HepG2 (cell line): Measurements from ENCODE around the gene RLN3. TPM values are rescaled to one million over a fixed set of nuclear protein-coding genes. Genes with fewer than 3 reads are reported as not detected.
A peak's percentile ranks its signal among the peaks of the same experiment; 100 is the strongest.

Experiments
- FOXO1 ChIP-seq: sonication (generic); formaldehyde crosslinking; IDR thresholded peaks from 2 replicates; pipeline ENCODE4 v1.4.0; 2020; ENCODE audit warnings: missing genetic modification reagents
- HNRNPLL ChIP-seq: fragments of 200-400 bp; formaldehyde crosslinking; IDR thresholded peaks from 2 replicates; pipeline ENCODE4 v1.6.1; 2017; ENCODE audit warnings: mild to moderate bottlenecking, low read depth, low read length; ENCODE audit not compliant: poor library complexity, severe bottlenecking
- NR2F1 ChIP-seq, 2 experiments: fragments of 450-650 bp in 1 of 2; formaldehyde crosslinking in 1 of 2; IDR thresholded peaks; 2 replicates each; pipeline versions ENCODE4 v1.5.0 to v1.6.1; 2016 to 2020; ENCODE audit warnings: mild to moderate bottlenecking in 1 of 2, missing compliant biosample characterization in 1 of 2, missing genetic modification reagents in 1 of 2, moderate library complexity in 1 of 2
- POLR2AphosphoS2 ChIP-seq: IDR thresholded peaks from 2 replicates; pipeline ENCODE4 v1.6.1; 2011; ENCODE audit warnings: low read depth, low read length, improper control_type of control experiment
- RBFOX2 ChIP-seq: fragments of 200-400 bp; formaldehyde crosslinking; IDR thresholded peaks from 2 replicates; pipeline ENCODE4 v1.6.1; 2017; ENCODE audit warnings: low read depth, mild to moderate bottlenecking, low read length
- SRSF1 ChIP-seq: fragments of 200-400 bp; formaldehyde crosslinking; optimal IDR thresholded peaks from 2 replicates; pipeline ENCODE3; 2017; ENCODE audit warnings: mild to moderate bottlenecking, low read depth, low read length, moderate library complexity
- TBL1XR1 ChIP-seq: fragments of 150-350 bp; IDR thresholded peaks from 2 replicates; pipeline ENCODE4 v1.6.1; 2014; ENCODE audit warnings: borderline replicate concordance, low read length; ENCODE audit not compliant: partially characterized antibody
- ZFP62 ChIP-seq: sonication (generic); formaldehyde crosslinking; IDR thresholded peaks from 2 replicates; pipeline ENCODE4 v1.4.0; 2020; ENCODE audit warnings: missing genetic modification reagents
- ZMYM2 ChIP-seq: sonication (generic); formaldehyde crosslinking; IDR thresholded peaks from 2 replicates; pipeline ENCODE4 v1.8.0; 2022; ENCODE audit warnings: mild to moderate bottlenecking, missing genetic modification reagents
- ZNF446 ChIP-seq: sonication (generic); formaldehyde crosslinking; IDR thresholded peaks from 2 replicates; pipeline ENCODE4 v1.5.0; 2020; ENCODE audit warnings: mild to moderate bottlenecking, missing genetic modification reagents
- polyA plus RNA-seq, 8 experiments: library from polyadenylated mRNA; depleted of rRNA in 3 of 8; stranded (reverse) in 7 of 8; unstranded in 1 of 8; fragments of >200 nt; fragmentation: Illumina TruSeq in 4 of 8; extraction: Trizol in 4 of 8; gene quantifications; 2 replicates each; pipeline versions ENCODE4 v1.2.1 to v1.2.3, GENCODE V29; 2011 to 2016; ENCODE audit warnings: low read depth in 4 of 8, missing spikeins in 1 of 8, mixed read lengths in 1 of 8; ENCODE audit not compliant: insufficient read depth in 1 of 8
- total RNA-seq, 5 experiments: library from RNA; depleted of rRNA; stranded (reverse); fragments of >200 nt; fragmentation: Illumina TruSeq; extraction: Trizol; gene quantifications; 2 replicates each; pipeline ENCODE4 v1.2.3, GENCODE V29; 2016; ENCODE audit warnings: low read depth in 1 of 5
- TF ChIP-seq, protein P1 (sequence below): IDR thresholded peaks from 2 replicates; pipeline ENCODE4 v1.6.1; 2018; ENCODE audit warnings: missing genetic modification reagents, mild to moderate bottlenecking, missing compliant biosample characterization
- TF ChIP-seq, protein P2 (sequence below): sonication (generic); formaldehyde crosslinking; IDR thresholded peaks from 2 replicates; pipeline ENCODE4 v1.5.0; 2020; ENCODE audit warnings: missing genetic modification reagents
- TF ChIP-seq, protein P3 (sequence below): IDR thresholded peaks from 2 replicates; pipeline ENCODE4 v1.6.1; 2016
- TF ChIP-seq, protein P4 (sequence below): sonication (generic); formaldehyde crosslinking; IDR thresholded peaks from 2 replicates; pipeline ENCODE4 v1.4.0; 2020; ENCODE audit warnings: missing genetic modification reagents
- TF ChIP-seq, protein P5 (sequence below): sonication (generic); formaldehyde crosslinking; IDR thresholded peaks from 2 replicates; pipeline ENCODE4 v1.5.1; 2020; ENCODE audit warnings: missing genetic modification reagents, mild to moderate bottlenecking, borderline replicate concordance
- TF ChIP-seq, protein P6 (sequence below): sonication (generic); formaldehyde crosslinking; IDR thresholded peaks from 2 replicates; pipeline ENCODE4 v1.5.1; 2020; ENCODE audit warnings: mild to moderate bottlenecking, missing genetic modification reagents

Gene RLN3
- total and polyA plus RNA-seq, 2 of the 13 experiments (the other 11 are each of a cell fraction or from before 2014, with no cell fraction given), result not detected

DNA sequence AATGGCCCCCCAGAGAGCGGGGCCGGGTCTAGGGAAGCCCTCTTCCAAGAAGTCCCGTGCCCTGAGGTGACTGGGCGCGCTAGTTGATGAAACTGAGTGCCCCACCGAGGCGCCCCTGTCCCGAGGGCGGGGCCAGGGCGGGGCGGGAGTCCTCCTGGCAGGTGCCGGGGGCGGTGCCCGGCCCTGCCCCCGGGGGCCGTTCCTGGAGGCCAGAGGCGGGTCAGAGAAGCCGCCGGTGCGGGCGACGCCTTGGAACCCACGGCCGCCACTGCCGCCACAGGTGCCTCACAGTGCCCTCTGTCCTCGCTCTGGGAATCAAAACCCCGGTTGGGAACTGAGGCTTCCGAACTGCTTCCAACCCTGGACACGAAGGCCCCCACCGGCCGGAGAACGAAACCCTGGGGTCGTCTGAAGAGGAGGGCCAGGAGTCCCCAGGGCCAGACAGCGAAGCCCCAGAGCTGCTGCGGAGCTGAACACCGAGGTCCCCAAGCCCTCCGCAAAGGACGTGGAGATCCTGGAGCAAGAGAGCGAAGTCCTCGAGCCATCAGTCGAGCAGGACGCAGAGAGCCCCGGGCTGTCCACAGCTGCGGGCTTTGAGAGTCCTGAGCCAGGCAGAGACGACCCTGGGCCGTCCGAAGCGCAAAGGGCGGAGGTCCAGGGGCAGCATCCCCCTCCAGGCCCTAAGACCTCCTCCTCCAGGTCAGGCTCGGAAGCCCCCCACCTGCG is 44.8 kb downstream of the RLN3 start, which contains the start of gene MISP3 (continued):
- TF ChIP-seq RBFOX2 (no peak), ZMYM2 (CRISPR knock-in tag) (no peak), ZFP62 (CRISPR knock-in tag) (no peak), HNRNPLL (peak; percentile 93), ZNF446 (CRISPR knock-in tag) (peak; percentile 82), SRSF1 (peak; percentile 19), TBL1XR1 (no peak), NR2F1 (CRISPR knock-in tag; IDR thresholded peaks at IDR 0.05) (no peak), FOXO1 (CRISPR knock-in tag) (peak; percentile 14; the same call in 1 of the 2 replicates), POLR2AphosphoS2 (no peak)
- TF ChIP-seq, protein P1, sequence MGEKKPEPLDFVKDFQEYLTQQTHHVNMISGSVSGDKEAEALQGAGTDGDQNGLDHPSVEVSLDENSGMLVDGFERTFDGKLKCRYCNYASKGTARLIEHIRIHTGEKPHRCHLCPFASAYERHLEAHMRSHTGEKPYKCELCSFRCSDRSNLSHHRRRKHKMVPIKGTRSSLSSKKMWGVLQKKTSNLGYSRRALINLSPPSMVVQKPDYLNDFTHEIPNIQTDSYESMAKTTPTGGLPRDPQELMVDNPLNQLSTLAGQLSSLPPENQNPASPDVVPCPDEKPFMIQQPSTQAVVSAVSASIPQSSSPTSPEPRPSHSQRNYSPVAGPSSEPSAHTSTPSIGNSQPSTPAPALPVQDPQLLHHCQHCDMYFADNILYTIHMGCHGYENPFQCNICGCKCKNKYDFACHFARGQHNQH (CRISPR knock-in tag), result no peak
- TF ChIP-seq, protein P2, sequence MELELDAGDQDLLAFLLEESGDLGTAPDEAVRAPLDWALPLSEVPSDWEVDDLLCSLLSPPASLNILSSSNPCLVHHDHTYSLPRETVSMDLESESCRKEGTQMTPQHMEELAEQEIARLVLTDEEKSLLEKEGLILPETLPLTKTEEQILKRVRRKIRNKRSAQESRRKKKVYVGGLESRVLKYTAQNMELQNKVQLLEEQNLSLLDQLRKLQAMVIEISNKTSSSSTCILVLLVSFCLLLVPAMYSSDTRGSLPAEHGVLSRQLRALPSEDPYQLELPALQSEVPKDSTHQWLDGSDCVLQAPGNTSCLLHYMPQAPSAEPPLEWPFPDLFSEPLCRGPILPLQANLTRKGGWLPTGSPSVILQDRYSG (CRISPR knock-in tag), result 0 out of 2 replicates have a peak, but pooled peaks have one; percentile 6
- TF ChIP-seq, protein P3, sequence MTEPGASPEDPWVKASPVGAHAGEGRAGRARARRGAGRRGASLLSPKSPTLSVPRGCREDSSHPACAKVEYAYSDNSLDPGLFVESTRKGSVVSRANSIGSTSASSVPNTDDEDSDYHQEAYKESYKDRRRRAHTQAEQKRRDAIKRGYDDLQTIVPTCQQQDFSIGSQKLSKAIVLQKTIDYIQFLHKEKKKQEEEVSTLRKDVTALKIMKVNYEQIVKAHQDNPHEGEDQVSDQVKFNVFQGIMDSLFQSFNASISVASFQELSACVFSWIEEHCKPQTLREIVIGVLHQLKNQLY (CRISPR knock-in tag), result 0 out of 2 replicates have a peak, but pooled peaks have one; percentile 4
- TF ChIP-seq, protein P4, sequence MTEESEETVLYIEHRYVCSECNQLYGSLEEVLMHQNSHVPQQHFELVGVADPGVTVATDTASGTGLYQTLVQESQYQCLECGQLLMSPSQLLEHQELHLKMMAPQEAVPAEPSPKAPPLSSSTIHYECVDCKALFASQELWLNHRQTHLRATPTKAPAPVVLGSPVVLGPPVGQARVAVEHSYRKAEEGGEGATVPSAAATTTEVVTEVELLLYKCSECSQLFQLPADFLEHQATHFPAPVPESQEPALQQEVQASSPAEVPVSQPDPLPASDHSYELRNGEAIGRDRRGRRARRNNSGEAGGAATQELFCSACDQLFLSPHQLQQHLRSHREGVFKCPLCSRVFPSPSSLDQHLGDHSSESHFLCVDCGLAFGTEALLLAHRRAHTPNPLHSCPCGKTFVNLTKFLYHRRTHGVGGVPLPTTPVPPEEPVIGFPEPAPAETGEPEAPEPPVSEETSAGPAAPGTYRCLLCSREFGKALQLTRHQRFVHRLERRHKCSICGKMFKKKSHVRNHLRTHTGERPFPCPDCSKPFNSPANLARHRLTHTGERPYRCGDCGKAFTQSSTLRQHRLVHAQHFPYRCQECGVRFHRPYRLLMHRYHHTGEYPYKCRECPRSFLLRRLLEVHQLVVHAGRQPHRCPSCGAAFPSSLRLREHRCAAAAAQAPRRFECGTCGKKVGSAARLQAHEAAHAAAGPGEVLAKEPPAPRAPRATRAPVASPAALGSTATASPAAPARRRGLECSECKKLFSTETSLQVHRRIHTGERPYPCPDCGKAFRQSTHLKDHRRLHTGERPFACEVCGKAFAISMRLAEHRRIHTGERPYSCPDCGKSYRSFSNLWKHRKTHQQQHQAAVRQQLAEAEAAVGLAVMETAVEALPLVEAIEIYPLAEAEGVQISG, result 0 out of 2 replicates have a peak, but pooled peaks have one; percentile 5
- TF ChIP-seq, protein P5, sequence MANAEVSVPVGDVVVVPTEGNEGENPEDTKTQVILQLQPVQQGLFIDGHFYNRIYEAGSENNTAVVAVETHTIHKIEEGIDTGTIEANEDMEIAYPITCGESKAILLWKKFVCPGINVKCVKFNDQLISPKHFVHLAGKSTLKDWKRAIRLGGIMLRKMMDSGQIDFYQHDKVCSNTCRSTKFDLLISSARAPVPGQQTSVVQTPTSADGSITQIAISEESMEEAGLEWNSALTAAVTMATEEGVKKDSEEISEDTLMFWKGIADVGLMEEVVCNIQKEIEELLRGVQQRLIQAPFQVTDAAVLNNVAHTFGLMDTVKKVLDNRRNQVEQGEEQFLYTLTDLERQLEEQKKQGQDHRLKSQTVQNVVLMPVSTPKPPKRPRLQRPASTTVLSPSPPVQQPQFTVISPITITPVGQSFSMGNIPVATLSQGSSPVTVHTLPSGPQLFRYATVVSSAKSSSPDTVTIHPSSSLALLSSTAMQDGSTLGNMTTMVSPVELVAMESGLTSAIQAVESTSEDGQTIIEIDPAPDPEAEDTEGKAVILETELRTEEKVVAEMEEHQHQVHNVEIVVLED, result peak; percentile 4; the same call in 1 of the 2 replicates
- TF ChIP-seq, protein P6, sequence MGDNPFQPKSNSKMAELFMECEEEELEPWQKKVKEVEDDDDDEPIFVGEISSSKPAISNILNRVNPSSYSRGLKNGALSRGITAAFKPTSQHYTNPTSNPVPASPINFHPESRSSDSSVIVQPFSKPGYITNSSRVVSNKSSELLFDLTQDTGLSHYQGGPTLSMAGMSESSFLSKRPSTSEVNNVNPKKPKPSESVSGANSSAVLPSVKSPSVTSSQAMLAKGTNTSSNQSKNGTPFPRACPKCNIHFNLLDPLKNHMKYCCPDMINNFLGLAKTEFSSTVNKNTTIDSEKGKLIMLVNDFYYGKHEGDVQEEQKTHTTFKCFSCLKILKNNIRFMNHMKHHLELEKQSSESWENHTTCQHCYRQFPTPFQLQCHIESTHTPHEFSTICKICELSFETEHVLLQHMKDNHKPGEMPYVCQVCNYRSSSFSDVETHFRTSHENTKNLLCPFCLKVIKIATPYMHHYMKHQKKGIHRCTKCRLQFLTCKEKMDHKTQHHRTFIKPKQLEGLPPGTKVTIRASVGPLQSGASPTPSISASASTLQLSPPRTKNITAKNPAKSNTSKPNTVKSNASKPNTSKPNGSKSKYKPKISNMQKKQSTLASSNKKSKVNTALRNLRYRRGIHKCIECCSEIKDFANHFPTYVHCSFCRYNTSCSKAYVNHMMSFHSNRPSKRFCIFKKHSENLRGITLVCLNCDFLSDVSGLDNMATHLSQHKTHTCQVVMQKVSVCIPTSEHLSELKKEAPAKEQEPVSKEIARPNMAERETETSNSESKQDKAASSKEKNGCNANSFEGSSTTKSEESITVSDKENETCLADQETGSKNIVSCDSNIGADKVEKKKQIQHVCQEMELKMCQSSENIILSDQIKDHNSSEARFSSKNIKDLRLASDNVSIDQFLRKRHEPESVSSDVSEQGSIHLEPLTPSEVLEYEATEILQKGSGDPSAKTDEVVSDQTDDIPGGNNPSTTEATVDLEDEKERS (CRISPR knock-in tag), result no peak
